ENCODE measurements around the gene CALML4.

CALML4 gene

GRCh38 chr15:68195336-68196112 lies 9.6 kb downstream of the CALML4 start:
- TF ChIP-seq, protein P1, sequence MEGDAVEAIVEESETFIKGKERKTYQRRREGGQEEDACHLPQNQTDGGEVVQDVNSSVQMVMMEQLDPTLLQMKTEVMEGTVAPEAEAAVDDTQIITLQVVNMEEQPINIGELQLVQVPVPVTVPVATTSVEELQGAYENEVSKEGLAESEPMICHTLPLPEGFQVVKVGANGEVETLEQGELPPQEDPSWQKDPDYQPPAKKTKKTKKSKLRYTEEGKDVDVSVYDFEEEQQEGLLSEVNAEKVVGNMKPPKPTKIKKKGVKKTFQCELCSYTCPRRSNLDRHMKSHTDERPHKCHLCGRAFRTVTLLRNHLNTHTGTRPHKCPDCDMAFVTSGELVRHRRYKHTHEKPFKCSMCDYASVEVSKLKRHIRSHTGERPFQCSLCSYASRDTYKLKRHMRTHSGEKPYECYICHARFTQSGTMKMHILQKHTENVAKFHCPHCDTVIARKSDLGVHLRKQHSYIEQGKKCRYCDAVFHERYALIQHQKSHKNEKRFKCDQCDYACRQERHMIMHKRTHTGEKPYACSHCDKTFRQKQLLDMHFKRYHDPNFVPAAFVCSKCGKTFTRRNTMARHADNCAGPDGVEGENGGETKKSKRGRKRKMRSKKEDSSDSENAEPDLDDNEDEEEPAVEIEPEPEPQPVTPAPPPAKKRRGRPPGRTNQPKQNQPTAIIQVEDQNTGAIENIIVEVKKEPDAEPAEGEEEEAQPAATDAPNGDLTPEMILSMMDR (IDR thresholded peaks at IDR 0.05) = no peak

DNA sequence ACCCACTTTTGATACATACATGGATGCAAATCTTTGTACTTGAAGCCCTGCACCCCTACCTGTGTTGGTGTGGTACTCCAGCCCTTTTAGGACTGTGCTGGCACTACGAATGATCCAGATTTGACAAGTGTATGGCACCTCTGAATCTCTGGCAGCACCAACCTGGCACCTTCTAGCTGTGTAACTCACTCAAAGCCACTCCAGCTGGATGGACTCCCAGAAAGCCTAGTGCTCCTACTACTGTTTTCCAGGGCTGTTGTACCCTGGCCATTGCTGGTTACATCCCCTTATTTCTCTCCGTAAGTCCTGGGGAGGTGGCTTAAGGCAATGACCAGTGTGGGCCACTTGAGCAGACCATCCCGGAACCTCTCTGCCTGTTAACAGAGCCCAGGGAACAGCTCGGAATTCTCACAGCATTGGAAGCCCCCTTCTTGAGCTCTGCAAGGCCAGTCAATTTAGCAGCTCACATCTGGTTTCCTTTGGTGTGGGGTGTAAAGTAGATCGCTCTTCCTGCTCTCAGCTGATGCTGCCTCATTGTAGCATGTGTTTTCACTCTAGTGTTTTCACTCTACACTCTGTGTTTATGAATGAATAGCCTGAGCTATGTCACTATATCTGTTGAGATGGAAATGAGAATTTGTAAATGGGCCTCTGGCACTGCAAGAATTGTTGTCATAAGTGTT lies 12.2 kb downstream of the CALML4 start:
- TF ChIP-seq, protein P1 (IDR thresholded peaks at IDR 0.05) = no peak

DNA sequence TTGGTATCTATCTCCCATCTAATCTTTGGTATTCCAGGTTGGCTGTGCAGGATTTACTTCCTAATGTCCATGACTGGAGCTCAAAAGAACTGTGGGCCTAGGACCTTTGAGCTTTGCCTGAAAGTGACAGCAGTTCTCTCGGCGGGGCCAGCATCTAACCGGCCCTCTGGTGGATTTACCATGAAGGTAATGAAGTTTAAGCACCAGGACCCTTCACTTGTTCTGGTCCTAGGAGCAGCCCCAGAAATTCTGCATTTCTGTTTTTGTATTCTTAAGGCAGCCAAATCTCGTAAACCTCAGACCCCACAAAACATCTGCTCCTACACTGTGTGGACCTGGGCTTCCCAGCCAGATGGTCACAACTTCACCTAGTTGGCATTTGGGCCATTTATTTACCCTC lies 13.0 kb downstream of the CALML4 start:
- TF ChIP-seq, protein P1 (IDR thresholded peaks at IDR 0.05) = no peak

DNA sequence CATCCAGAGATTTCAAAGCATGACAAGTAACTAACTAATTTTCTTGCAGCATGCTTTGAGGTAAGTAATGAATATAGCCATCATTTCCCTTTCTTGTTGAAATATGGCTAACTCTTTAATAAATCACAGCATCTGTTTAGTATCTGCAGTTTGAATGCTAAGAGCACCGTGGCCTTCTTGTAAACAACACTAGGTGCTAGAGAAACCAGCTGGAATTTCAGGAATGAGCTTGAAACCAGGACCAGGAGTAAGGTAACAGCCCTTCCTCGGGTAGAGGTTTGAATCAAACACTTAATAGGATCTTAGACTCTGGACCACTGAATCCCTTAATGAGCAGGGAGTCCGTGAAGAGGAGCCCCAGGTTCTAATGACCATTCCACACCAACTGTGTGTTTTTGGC lies 13.6 kb downstream of the CALML4 start:
- TF ChIP-seq, protein P1 (IDR thresholded peaks at IDR 0.05) = no peak

- TF ChIP-seq, protein P1 (IDR thresholded peaks at IDR 0.05) = no peak
Measured at GRCh38 chr15:68190048-68190447, 15.1 kb downstream of the CALML4 start.

DNA sequence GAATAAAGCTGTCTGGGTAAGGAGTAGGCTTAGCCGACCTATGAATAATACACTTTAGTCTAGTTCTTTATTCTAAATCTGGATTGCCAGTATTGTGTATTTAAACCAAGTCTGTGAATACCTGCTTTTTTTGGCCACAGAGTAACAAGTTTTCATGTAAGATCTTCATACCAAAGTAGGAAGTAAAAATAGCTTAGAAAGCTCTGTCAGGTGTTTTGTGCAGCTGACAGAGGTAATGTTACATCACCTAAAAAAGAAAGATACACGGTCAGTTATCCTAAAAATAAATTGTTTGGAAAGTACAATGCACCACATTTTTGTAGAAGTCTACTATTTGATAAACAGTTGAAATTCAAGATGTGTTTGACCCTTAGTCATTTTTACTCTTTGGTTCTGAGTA lies 16.5 kb downstream of the CALML4 start:
- TF ChIP-seq, protein P1 (IDR thresholded peaks at IDR 0.05) = no peak

GRCh38 chr15:68187559-68187958 lies 17.6 kb downstream of the CALML4 start:
- TF ChIP-seq, protein P1 (IDR thresholded peaks at IDR 0.05) = no peak
